Measurements from ENCODE around the gene EPHA2.

EPHA2 gene

GRCh38 chr1:16124377-16125087 is 31.3 kb downstream of the EPHA2 start:
- no peak for TF ChIP-seq CTCF (IDR thresholded peaks at IDR 0.05; ENCODE audit: insufficient read depth, low read length, missing control alignments)
- POLR2A ChIA-PET = no interaction called here
- DNase-seq (ENCODE audit: low read depth, low spot score) = no peak
- CTCF ChIA-PET = interaction anchor here (1.1 to 4.4 kb wide), 4 partner anchors 20 to 43 kb away, joined by 3 to 56 read pairs (median 4); no protein-coding TSS in a partner anchor
- H3K4me3 ChIP-seq (ENCODE audit: low read depth, low read length) = no peak overlapping the region

- POLR2A ChIA-PET = no interaction called here
- H3K4me3 ChIP-seq (ENCODE audit: low read depth, low read length) = no peak overlapping the region
- CTCF ChIA-PET = interaction anchor here (0.8 to 4.4 kb wide), 9 partner anchors 9 to 67 kb away, joined by 3 to 56 read pairs (median 4); no protein-coding TSS in a partner anchor
- TF ChIP-seq CTCF (IDR thresholded peaks at IDR 0.05; ENCODE audit: insufficient read depth, low read length, missing control alignments) = no peak
- peak; percentile 88 for DNase-seq (ENCODE audit: low read depth, low spot score)
These were observed 33.0 kb downstream of the EPHA2 start for GRCh38 chr1:16122916-16123315.

GRCh38 chr1:16122350-16122881 is 33.5 kb downstream of the EPHA2 start:
- POLR2A ChIA-PET = no interaction called here
- CTCF ChIA-PET = interaction anchor here (0.8 to 4.4 kb wide), 8 partner anchors 8 to 67 kb away, joined by 3 to 56 read pairs (median 4); no protein-coding TSS in a partner anchor
- H3K4me3 ChIP-seq (ENCODE audit: low read depth, low read length) = no peak overlapping the region
- DNase-seq (ENCODE audit: low read depth, low spot score) = no peak
- TF ChIP-seq CTCF (IDR thresholded peaks at IDR 0.05; ENCODE audit: insufficient read depth, low read length, missing control alignments) = no peak

GRCh38 chr1:16120940-16121410 is 34.9 kb downstream of the EPHA2 start:
- POLR2A ChIA-PET = no interaction called here
- no peak for TF ChIP-seq CTCF (IDR thresholded peaks at IDR 0.05; ENCODE audit: insufficient read depth, low read length, missing control alignments)
- DNase-seq (ENCODE audit: low read depth, low spot score) = no peak
- no peak overlapping the region for H3K4me3 ChIP-seq (ENCODE audit: low read depth, low read length)
- CTCF ChIA-PET = interaction anchor here (0.7 to 4.4 kb wide), 4 partner anchors 9 to 95 kb away, joined by 3 to 56 read pairs (median 4); no protein-coding TSS in a partner anchor

GRCh38 chr1:16120407-16120806 is 35.5 kb downstream of the EPHA2 start:
- no peak overlapping the region for H3K4me3 ChIP-seq (ENCODE audit: low read depth, low read length)
- TF ChIP-seq CTCF (IDR thresholded peaks at IDR 0.05; ENCODE audit: insufficient read depth, low read length, missing control alignments) = no peak
- DNase-seq (ENCODE audit: low read depth, low spot score) = no peak
- CTCF ChIA-PET = interaction anchor here (1.4 to 4.4 kb wide), 3 partner anchors 10 to 39 kb away, joined by 3 to 56 read pairs (median 3); no protein-coding TSS in a partner anchor
- POLR2A ChIA-PET = no interaction called here

GRCh38 chr1:16119926-16120325 is 35.9 kb downstream of the EPHA2 start:
- ChIA-PET POLR2A (no interaction called here), CTCF (interaction anchor here (1.5 kb wide), 1 partner anchor 38 kb away, joined by 3 read pairs; no protein-coding TSS in a partner anchor)
- H3K4me3 ChIP-seq (ENCODE audit: low read depth, low read length) = no peak overlapping the region
- TF ChIP-seq CTCF (IDR thresholded peaks at IDR 0.05; ENCODE audit: insufficient read depth, low read length, missing control alignments) = no peak
- DNase-seq (ENCODE audit: low read depth, low spot score) = no peak

All from AG04449 (cell line).